H1 (cell line): ENCODE measurements around the gene ACSF2. TPM values are rescaled to one million over a fixed set of nuclear protein-coding genes. Genes with fewer than 3 reads are reported as not detected.
A peak's percentile ranks its signal among the peaks of the same experiment; 100 is the strongest.

ENCODE experiments used
- CTCF ChIA-PET: fragments of 300-600 bp; sonication (Branson Sonifier 250); formaldehyde crosslinking; loops from one replicate; lab custom pipeline; 2021; ENCODE audit not compliant: partially characterized antibody; lab: Charles Lee
- POLR2A ChIA-PET: fragments of 300-600 bp; sonication (Branson Sonifier 250); formaldehyde crosslinking; loops from one replicate; lab custom pipeline; 2021; ENCODE audit warnings: inconsistent platforms; ENCODE audit not compliant: partially characterized antibody; lab: Charles Lee
- DNase-seq, 2 experiments: peaks; one replicate each; pipeline versions ENCODE4 v3.0.0 to v3.0.0-alpha.2; 2010 to 2022; ENCODE audit warnings: low spot score in 2 of 2, low read depth in 1 of 2, mixed read lengths in 1 of 2
- FAIRE-seq: peaks from 2 replicates; lab custom pipeline; 2011; peaks lifted over from hg19 to GRCh38; lab: Jason Lieb, UNC
- H2AFZ ChIP-seq: 2 replicates; pipeline ENCODE4 v1.8.1; 2012; ENCODE audit warnings: low read length, inconsistent platforms
- H2AK5ac ChIP-seq: 2 replicates; pipeline ENCODE4 v1.6.1; 2013; ENCODE audit warnings: low read depth, low read length
- H2BK120ac ChIP-seq: replicated peaks from 2 replicates; pipeline ENCODE3; 2013; ENCODE audit warnings: low read depth, low read length, inconsistent platforms
- H2BK12ac ChIP-seq: 2 replicates; pipeline ENCODE4 v1.6.1; 2013; ENCODE audit warnings: low read depth, low read length
- H2BK15ac ChIP-seq: 2 replicates; pipeline ENCODE4 v1.6.1; 2013; ENCODE audit warnings: low read length
- H2BK20ac ChIP-seq: 2 replicates; pipeline ENCODE4 v1.6.1; 2013; ENCODE audit warnings: low read length
- H2BK5ac ChIP-seq: 2 replicates; pipeline ENCODE4 v1.6.1; 2013; ENCODE audit warnings: low read depth, low read length
- H3K14ac ChIP-seq: 2 replicates; pipeline ENCODE4 v1.6.1; 2013; ENCODE audit warnings: inconsistent platforms; ENCODE audit not compliant: insufficient read length
- H3K18ac ChIP-seq: 2 replicates; pipeline ENCODE4 v1.6.1; 2013; ENCODE audit warnings: low read length; ENCODE audit errors: extremely low read depth
- H3K23ac ChIP-seq: 2 replicates; pipeline ENCODE4 v1.6.1; 2013; ENCODE audit warnings: inconsistent platforms; ENCODE audit not compliant: insufficient read length
- H3K23me2 ChIP-seq: 2 replicates; pipeline ENCODE4 v1.6.1; 2013; ENCODE audit warnings: low read depth, low read length
- H3K27ac ChIP-seq: 2 replicates; pipeline ENCODE4 v1.6.1; 2011; ENCODE audit warnings: low read depth, low read length, inconsistent platforms
- H3K27me3 ChIP-seq, 4 experiments: replicated peaks in 1 of 4; 1 replicate in 1 of 4; 2 replicates in 3 of 4; pipeline versions ENCODE4 v1.6.1 to v1.8.1; 2011 to 2013; ENCODE audit warnings: low read length in 3 of 4, mild to moderate bottlenecking in 3 of 4, inconsistent platforms in 2 of 4, mixed read lengths in 2 of 4, moderate library complexity in 1 of 4; ENCODE audit not compliant: control insufficient read depth in 3 of 4, insufficient read depth in 3 of 4; ENCODE audit errors: extremely low read depth in 1 of 4
- H3K36me3 ChIP-seq, 4 experiments: 2 replicates each; pipeline versions ENCODE4 v1.6.1 to v1.8.1; 2011 to 2013; ENCODE audit warnings: mild to moderate bottlenecking in 4 of 4, low read length in 3 of 4, moderate library complexity in 2 of 4, control low read depth in 1 of 4, inconsistent platforms in 1 of 4; ENCODE audit not compliant: insufficient read depth in 4 of 4, control insufficient read depth in 2 of 4
- H3K4ac ChIP-seq: replicated peaks from 2 replicates; pipeline ENCODE3; 2013; ENCODE audit warnings: low read length, low read depth, mixed read lengths, inconsistent platforms; ENCODE audit not compliant: insufficient read length
- H3K4me1 ChIP-seq, 4 experiments: replicated peaks in 1 of 4; 1 replicate in 1 of 4; 2 replicates in 3 of 4; pipeline versions ENCODE4 v1.6.1 to v1.8.1; 2011 to 2013; ENCODE audit warnings: low read length in 3 of 4, inconsistent platforms in 2 of 4, mixed read lengths in 1 of 4; ENCODE audit not compliant: insufficient read depth in 4 of 4, control insufficient read depth in 3 of 4
- H3K4me2 ChIP-seq, 2 experiments: 2 replicates each; pipeline versions ENCODE4 v1.6.1 to v1.8.1; 2011 to 2013; ENCODE audit warnings: low read depth in 2 of 2, low read length in 2 of 2, control low read depth in 1 of 2, inconsistent platforms in 1 of 2, mild to moderate bottlenecking in 1 of 2; ENCODE audit not compliant: insufficient read depth in 1 of 2
- H3K4me3 ChIP-seq, 4 experiments: fragments of 200-600, 300-600 bp in 1 of 4; sonication (generic), shearing (Covaris generic), sonication (Bioruptor Twin) in 1 of 4; 2 replicates each; pipeline versions ENCODE4 v1.5.1 to v1.8.1; 2011 to 2016; ENCODE audit warnings: low read length in 4 of 4, low read depth in 3 of 4, control low read depth in 2 of 4, inconsistent platforms in 2 of 4, mild to moderate bottlenecking in 2 of 4, mixed read lengths in 1 of 4, moderate library complexity in 1 of 4; ENCODE audit not compliant: insufficient read depth in 2 of 4; ENCODE audit errors: extremely low read depth in 1 of 4
- H3K56ac ChIP-seq: replicated peaks from 2 replicates; pipeline ENCODE3; 2013; ENCODE audit warnings: low read depth, mild to moderate bottlenecking, mixed read lengths, low read length, inconsistent platforms; ENCODE audit not compliant: insufficient read length
- H3K79me1 ChIP-seq: 2 replicates; pipeline ENCODE4 v1.6.1; 2013; ENCODE audit warnings: low read depth, low read length, control low read depth
- H3K79me2 ChIP-seq, 2 experiments: 2 replicates each; pipeline versions ENCODE4 v1.6.1 to v1.8.1; 2012 to 2013; ENCODE audit warnings: low read length in 2 of 2, mild to moderate bottlenecking in 2 of 2, inconsistent platforms in 1 of 2; ENCODE audit not compliant: insufficient read depth in 2 of 2, control insufficient read depth in 1 of 2
- H3K9ac ChIP-seq, 4 experiments: replicated peaks in 1 of 4; 1 replicate in 1 of 4; 2 replicates in 3 of 4; pipeline versions ENCODE4 v1.6.1 to v1.8.1; 2011 to 2013; ENCODE audit warnings: low read depth in 3 of 4, low read length in 3 of 4, control low read depth in 2 of 4, mild to moderate bottlenecking in 2 of 4, moderate library complexity in 2 of 4, inconsistent platforms in 1 of 4; ENCODE audit errors: extremely low read depth in 1 of 4
- H3K9me3 ChIP-seq, 2 experiments: 2 replicates each; pipeline versions ENCODE4 v1.6.1 to v1.8.1; 2012 to 2013; ENCODE audit warnings: mild to moderate bottlenecking in 2 of 2, moderate library complexity in 2 of 2, control low read depth in 1 of 2, inconsistent platforms in 1 of 2, low read depth in 1 of 2, low read length in 1 of 2, mixed read lengths in 1 of 2; ENCODE audit not compliant: insufficient read depth in 2 of 2
- H4K20me1 ChIP-seq, 2 experiments: replicated peaks in 1 of 2; 2 replicates each; pipeline versions ENCODE3 to v1.8.1; 2011 to 2013; ENCODE audit warnings: inconsistent platforms in 2 of 2, low read length in 2 of 2, mild to moderate bottlenecking in 1 of 2; ENCODE audit not compliant: insufficient read depth in 2 of 2, control insufficient read depth in 1 of 2
- H4K5ac ChIP-seq: 2 replicates; pipeline ENCODE4 v1.6.1; 2013; ENCODE audit warnings: low read length, low read depth, mixed read lengths, inconsistent platforms; ENCODE audit not compliant: insufficient read length
- H4K8ac ChIP-seq: 2 replicates; pipeline ENCODE4 v1.8.0; 2013; ENCODE audit warnings: mild to moderate bottlenecking, moderate library complexity, low read length, inconsistent platforms; ENCODE audit not compliant: insufficient read depth; ENCODE audit errors: extremely low read depth
- H4K91ac ChIP-seq: replicated peaks from 2 replicates; pipeline ENCODE3; 2013; ENCODE audit warnings: low read length, mixed read lengths, inconsistent platforms; ENCODE audit not compliant: insufficient read length
- HDAC6 ChIP-seq: IDR thresholded peaks from one replicate; pipeline ENCODE4 v1.7.1; 2012; ENCODE audit warnings: low read depth, mild to moderate bottlenecking, inconsistent platforms, low read length, moderate library complexity
- SIN3A ChIP-seq, 2 experiments: IDR thresholded peaks in 1 of 2; conservative IDR thresholded peaks in 1 of 2; 2 replicates each; pipeline ENCODE4 v1.6.1; 2011 to 2012; ENCODE audit warnings: low read length in 2 of 2, improper control_type of control experiment in 1 of 2, low read depth in 1 of 2, mild to moderate bottlenecking in 1 of 2
- TBP ChIP-seq: IDR thresholded peaks from 2 replicates; pipeline ENCODE4 v1.6.1; 2011; ENCODE audit warnings: low read depth, low read length, improper control_type of control experiment
- WGBS, 2 experiments: shearing (Covaris generic) in 1 of 2; methylation state at CpG; one replicate each; pipeline versions ENCODE4 v1.1.6 to v1.1.7; 2013 to 2015; ENCODE audit warnings: low lambda C conversion rate in 2 of 2, mixed read lengths in 2 of 2, inconsistent platforms in 1 of 2, low coverage in 1 of 2, missing lambda C conversion rate in 1 of 2; ENCODE audit not compliant: insufficient replicate concordance in 2 of 2, insufficient coverage in 1 of 2, insufficient read length in 1 of 2; ENCODE audit errors: extremely low coverage in 1 of 2, missing lambda C conversion rate in 1 of 2; 5-methylcytosine and 5-hydroxymethylcytosine counted together
- polyA plus RNA-seq, 7 experiments: library from polyadenylated mRNA; depleted of rRNA in 3 of 7; stranded (reverse) in 5 of 7; unstranded in 2 of 7; fragments of >200 nt in 5 of 7; fragments of 200-250 nt in 2 of 7; gene quantifications; 1 replicate in 5 of 7; 2 replicates in 1 of 7; 4 replicates in 1 of 7; pipeline versions ENCODE4 v1.2.1 to v1.2.3, GENCODE V29; 2011 to 2013; ENCODE audit warnings: missing spikeins in 2 of 7, mixed read lengths in 2 of 7
- total RNA-seq: library from RNA; stranded (reverse); fragmentation: NEBNext Ultra II Directional; extraction: Animal tissue kit (Norgen Biotek cat#: 25700); gene quantifications from 2 replicates; pipeline ENCODE4 v1.2.1, GENCODE V29; 2021
- TF ChIP-seq, protein P1 (sequence below), 3 experiments: IDR thresholded peaks; 1 replicate in 2 of 3; 2 replicates in 1 of 3; pipeline versions ENCODE4 v1.5.1 to v1.6.1; 2011; ENCODE audit warnings: low read length in 3 of 3, mild to moderate bottlenecking in 3 of 3, inconsistent platforms in 2 of 3, low read depth in 1 of 3, moderate library complexity in 1 of 3; ENCODE audit not compliant: insufficient read depth in 1 of 3; ENCODE audit errors: control extremely low read depth in 1 of 3

ACSF2 gene
- total and polyA plus RNA-seq, 2 of the 8 experiments (the other 6 are each of a cell fraction or from before 2014, with no cell fraction given), result 14.5 to 16.3 TPM

DNA sequence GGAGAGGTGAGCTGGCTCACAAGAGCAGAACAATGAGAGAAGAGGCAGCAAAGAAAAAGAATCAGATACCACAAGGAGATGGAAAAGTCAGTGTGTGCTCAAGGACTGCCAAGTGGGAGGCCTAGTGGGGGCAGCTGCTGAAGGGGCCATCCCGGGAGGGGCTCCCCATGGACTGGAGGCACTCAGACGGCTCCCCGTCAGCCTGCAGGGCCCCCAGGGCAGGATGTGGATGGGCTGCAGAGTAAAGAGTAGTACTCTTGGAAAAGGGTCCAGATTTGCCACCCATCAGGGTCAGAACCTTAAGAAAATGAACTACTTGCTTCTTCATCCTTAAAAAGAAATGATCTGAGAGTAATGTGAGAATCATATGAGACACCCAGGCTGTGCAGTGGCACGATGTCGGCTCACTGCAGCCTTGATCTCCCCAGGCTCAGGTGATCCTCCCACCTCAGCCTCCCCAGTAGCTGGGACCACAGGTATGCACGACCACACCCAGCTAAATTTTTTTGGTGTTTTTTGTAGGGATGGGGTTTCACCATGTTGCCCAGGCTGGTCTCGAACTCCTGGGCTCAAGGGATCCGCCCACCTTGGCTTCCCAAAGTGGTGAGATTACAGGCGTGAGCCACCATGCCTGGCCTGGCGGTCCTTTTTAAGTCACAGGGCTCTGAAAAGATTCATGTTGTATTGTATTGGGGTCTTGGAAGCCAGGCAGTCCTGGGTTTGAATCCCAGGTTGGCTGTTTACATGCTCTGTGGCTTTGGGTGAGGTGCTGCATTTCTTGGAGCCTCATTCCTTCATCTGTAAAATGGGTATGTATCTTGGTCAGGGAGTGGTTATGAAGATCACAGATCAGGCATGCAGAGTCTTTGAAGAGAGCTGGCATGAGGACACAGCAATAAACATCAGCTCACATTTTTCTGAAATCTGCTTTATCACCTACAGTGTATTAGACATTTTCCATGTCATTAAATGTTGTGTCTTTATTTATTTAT lies 15.1 kb downstream of the ACSF2 start:
- Histone ChIP-seq H3K9me3 (no peaks in the 10 kb centered on the region), H2BK15ac (no peak overlapping the region), H3K27ac (no peak overlapping the region; the same call in 1 of the 2 replicates), H2BK20ac (no peak overlapping the region), H4K20me1 (no peaks in the 10 kb centered on the region), H2BK120ac (no peak overlapping the region), H3K4me3 (no peak overlapping the region), H3K9ac (no peak overlapping the region), H2AK5ac (0 out of 2 replicates have a peak overlapping the region, but pooled peaks have one; percentile 53), H2BK12ac (no peak overlapping the region), H3K79me2 (no peaks in the 10 kb centered on the region), H3K23ac (no peak overlapping the region), H4K5ac (no peak overlapping the region), H2BK5ac (no peak overlapping the region), H3K36me3 (no peaks in the 10 kb centered on the region), H3K4ac (no peak overlapping the region), H2AFZ (no peak overlapping the region), H3K18ac (no peak overlapping the region), H3K27me3 (no peaks in the 10 kb centered on the region; a peak in 1 of 7 replicates), H3K56ac (no peak overlapping the region), H3K23me2 (no peaks in the 10 kb centered on the region; the same call in 1 of the 2 replicates), H4K91ac (no peak overlapping the region), H3K4me1 (peaks cover 0 to 6% (median 0%) of the 10 kb centered on the region in 4 experiments; a peak in 2 of 7 replicates), H3K14ac (no peak overlapping the region), H3K79me1 (no peaks in the 10 kb centered on the region; the same call in 1 of the 2 replicates), H4K8ac (no peak overlapping the region), H3K4me2 (no peak overlapping the region)
- CTCF ChIA-PET, result interaction anchor here (0.7 to 1.4 kb wide), 7 partner anchors 9 to 272 kb away, joined by 3 to 7 read pairs (median 3); no protein-coding TSS in a partner anchor
- DNase-seq, result no peak
- TF ChIP-seq TBP, result no peak
- no peak for TF ChIP-seq HDAC6
- TF ChIP-seq, protein P1, sequence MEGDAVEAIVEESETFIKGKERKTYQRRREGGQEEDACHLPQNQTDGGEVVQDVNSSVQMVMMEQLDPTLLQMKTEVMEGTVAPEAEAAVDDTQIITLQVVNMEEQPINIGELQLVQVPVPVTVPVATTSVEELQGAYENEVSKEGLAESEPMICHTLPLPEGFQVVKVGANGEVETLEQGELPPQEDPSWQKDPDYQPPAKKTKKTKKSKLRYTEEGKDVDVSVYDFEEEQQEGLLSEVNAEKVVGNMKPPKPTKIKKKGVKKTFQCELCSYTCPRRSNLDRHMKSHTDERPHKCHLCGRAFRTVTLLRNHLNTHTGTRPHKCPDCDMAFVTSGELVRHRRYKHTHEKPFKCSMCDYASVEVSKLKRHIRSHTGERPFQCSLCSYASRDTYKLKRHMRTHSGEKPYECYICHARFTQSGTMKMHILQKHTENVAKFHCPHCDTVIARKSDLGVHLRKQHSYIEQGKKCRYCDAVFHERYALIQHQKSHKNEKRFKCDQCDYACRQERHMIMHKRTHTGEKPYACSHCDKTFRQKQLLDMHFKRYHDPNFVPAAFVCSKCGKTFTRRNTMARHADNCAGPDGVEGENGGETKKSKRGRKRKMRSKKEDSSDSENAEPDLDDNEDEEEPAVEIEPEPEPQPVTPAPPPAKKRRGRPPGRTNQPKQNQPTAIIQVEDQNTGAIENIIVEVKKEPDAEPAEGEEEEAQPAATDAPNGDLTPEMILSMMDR (IDR thresholded peaks at IDR 0.05; ENCODE audit: control extremely low read depth in 1 of 3, insufficient read depth in 1 of 3, low read depth in 1 of 3, low read length in 3 of 3), result no peak
- no peak for TF ChIP-seq SIN3A (conservative IDR thresholded peaks at IDR 0.05 in 1 of 2, IDR thresholded peaks at IDR 0.05 in 1 of 2; ENCODE audit: low read depth in 1 of 2, low read length in 2 of 2)
- WGBS, 2 experiments, result 87% methylated on average over 10 of the region's 10 CpGs; no CpG with 5 or more reads in 1 of the 2 experiments
- no peak for FAIRE-seq
- POLR2A ChIA-PET, result interaction anchor here (1.4 kb wide), 1 partner anchor 10 kb away, joined by 3 read pairs; no protein-coding TSS in a partner anchor
